HG03097 (cell line): ENCODE data around the gene CHST9.
"Not testable (repeated sequence)": the region's sequence is repeated elsewhere in the genome, so short reads cannot be mapped to it uniquely, and the experiment has no call there.

ENCODE experiments used
- ATAC-seq: cut with Tn5 transposase; IDR thresholded peaks from one replicate; pipeline ENCODE4 v1.9.1; 2021; ENCODE audit not compliant: unreplicated experiment, low FRiP score

CHST9 gene, protein sequence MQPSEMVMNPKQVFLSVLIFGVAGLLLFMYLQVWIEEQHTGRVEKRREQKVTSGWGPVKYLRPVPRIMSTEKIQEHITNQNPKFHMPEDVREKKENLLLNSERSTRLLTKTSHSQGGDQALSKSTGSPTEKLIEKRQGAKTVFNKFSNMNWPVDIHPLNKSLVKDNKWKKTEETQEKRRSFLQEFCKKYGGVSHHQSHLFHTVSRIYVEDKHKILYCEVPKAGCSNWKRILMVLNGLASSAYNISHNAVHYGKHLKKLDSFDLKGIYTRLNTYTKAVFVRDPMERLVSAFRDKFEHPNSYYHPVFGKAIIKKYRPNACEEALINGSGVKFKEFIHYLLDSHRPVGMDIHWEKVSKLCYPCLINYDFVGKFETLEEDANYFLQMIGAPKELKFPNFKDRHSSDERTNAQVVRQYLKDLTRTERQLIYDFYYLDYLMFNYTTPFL

DNA sequence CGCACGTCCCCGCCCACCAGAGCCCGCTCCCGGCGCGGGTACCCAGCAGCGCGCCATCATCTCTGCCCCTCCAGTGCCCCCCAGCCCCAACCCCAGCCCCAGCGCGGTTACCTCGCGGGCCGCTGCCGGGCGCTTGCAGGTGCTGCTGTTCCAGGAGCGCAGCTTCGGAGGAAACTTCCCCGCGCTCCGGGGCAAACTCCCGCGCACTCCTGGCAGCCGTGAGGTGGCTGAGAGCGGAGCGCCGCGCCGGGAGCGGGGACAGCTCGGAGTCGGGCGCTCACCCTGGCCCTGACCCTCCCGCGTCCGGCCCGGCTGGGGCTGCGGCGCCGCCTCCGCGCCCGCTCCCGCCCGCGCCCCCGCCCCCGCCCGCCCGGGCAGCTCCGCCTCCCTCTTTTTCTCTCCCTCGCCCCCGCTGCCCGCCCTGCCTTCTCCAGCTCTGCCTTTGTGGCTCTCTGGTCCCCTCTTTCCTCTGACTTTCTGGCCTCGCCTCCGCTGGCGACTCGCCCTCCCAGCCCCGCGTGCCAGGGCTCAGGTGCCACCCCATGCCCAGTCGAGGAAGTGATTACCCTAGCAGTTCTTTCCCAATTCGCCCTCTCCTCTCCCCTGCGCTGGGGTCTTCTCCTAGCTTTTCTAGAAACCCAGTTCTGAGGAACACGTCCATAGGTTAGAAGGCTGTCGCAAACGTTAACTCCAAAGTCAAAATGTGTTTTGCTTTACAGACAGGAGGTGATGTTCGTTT is at the start of gene CHST9:
Gene CHST9, minus strand, starts transcription at position 284 of the 739 bp plus-strand sequence. CDS start 42,499 bp downstream, outside the sequence.
- no peak for ATAC-seq

DNA sequence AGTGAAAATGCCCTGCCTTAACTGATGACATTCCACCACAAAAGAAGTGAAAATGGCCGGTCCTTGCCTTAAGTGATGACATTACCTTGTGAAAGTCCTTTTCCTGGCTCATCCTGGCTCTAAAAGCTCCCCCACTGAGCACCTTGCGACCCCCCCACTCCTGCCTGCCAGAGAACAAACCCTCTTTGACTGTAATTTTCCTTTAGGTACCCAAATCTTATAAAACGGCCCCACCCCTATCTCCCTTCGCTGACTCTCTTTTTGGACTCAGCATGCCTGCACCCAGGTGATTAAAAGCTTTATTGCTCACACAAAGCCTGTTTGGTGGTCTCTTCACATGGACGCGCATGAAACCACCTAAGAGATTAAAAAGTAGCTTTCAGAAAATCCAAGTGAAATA is 47.2 kb upstream of the CHST9 start:
- ATAC-seq: not testable (repeated sequence)

DNA sequence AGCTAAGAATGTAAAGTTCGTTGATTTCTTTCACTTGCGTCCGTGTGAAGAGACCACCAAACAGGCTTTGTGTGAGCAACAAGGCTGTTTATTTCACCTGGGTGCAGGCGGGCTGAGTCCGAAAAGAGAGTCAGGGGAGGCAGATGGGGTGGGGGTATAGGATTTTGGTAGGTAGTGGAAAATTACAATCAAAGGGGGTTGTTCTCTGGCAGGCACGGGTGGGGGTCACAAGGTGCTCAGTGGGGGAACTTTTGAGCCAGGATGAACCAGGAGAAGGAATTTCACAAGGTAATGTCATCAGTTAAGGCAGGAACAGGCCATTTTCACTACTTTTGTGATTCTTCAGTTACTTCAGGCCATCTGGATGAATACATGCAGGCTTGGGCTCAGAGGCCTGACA is 46.6 kb upstream of the CHST9 start:
- not testable (repeated sequence) for ATAC-seq

DNA sequence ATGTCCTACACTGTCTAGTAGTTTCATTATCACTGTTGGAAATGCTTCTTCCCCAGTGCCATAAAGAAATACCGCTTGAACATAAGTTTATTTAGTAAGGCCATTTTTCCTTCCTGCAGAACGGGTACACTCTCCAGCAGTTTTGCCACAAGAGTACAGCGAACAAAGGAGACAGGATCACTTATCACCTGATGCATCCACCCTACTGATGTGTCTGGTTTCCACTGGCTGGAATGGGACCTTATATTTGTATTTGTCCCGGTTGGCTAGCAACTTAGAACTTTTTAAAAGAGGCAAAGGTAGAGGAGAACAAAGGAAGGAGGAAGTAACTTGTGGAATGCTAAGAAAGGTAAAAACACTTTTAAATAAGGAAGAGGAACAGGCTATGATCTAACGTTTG is 46.1 kb upstream of the CHST9 start:
- not testable (repeated sequence) for ATAC-seq

DNA sequence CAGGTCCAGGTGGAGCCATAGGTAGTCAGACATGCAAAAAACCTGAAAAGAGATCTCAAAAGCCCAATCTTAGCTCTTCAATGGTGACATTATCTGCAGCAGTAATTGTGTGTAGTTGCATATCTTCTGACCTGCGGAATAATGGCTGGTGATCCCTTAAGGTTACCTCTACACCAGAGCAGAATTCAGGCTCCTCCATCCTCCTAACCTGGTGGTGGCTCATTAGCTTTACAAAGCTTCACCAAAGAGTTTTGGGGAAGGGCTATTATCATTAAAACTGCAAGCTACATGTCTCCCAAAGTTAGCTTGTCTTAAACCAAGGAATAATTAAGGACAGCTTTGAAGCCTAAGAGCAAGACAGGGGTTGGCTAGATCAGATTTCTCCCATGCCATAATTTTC is 42.6 kb upstream of the CHST9 start:
- no peak for ATAC-seq

DNA sequence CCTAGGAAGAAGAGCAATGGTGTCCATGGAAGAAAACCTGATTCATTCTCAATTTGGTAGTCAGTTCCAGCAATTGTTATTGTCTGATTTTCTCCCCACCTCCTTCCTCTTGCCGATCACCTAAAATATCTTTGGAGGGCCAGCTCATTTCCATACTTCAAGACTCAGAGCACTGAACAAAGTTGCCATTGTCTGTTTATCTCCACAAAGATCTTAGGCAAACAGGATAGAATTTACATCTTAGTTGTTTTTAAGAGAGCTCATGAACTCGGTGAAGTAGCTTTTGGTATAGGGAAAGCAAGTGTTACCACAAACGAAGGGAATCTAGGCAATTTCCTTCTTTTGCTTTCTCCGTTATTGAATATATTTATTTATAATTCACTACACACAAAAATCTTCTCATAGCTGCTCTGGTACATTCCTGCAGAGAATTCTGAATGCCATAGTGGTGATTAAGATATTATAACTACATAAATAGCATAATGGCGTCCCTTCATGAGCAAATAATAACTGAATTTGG is 41.5 kb upstream of the CHST9 start:
- ATAC-seq: no peak

DNA sequence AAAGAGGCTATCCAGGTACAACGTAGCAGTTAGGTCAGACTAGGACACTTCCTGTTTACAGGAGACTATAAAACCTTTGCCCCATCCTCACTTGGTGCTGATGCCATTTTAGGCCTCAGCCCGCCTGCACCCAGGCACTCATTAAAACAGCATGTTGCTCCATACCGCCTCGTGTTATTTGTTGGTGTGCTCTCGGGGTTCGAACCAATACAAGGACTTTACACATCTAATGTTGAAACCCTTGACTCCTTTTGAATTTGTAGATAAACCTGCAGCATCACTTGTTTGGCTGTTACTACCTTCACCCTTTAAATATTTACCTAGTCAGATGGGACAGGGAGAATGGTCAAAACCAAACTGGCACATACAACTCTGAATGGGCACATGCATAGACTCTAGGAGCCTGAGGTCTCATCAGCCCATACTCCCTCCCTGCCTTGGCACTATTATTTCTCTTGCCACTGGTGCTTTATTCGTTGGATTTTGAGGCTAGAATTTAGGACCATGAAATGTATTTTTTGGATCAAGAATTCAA is 40.9 kb upstream of the CHST9 start:
- no peak for ATAC-seq

DNA sequence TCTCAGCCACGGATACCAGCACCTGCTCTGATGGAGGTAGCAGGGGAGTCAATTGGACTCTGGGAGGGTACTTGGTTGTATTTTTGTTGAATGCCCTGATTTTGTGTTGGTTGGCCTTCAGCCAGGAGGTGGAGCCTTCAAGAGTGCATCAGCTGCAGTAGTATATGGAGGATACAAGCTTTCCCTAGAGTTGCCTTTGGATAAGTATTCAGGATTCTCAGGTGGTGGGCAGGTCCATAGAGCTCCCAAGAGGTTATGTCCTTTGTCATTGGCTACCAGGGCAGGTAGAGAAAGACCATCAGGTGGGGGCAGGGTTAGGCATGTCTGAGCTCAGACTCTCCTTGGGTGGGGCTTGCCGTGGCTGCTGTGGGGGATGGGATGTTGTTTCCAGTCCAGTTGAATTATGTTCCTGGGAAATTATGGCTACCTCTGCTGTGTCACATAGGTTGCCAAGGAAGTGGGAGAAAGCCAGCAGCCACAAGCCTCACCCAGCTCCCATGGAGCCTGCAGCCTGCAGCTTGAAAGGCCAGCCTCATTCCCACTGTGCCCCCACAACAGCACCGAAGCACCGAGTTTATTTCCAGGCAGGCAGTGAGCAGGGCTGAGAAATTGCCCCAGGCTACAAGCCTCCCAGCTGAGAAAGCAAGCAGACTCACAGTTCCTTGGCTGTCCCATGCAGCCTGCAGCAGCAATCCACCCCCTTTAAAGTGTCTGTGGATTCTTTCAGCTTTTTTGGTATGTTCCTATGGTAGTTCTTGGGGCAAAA is 38.6 kb upstream of the CHST9 start:
- ATAC-seq: no peak

DNA sequence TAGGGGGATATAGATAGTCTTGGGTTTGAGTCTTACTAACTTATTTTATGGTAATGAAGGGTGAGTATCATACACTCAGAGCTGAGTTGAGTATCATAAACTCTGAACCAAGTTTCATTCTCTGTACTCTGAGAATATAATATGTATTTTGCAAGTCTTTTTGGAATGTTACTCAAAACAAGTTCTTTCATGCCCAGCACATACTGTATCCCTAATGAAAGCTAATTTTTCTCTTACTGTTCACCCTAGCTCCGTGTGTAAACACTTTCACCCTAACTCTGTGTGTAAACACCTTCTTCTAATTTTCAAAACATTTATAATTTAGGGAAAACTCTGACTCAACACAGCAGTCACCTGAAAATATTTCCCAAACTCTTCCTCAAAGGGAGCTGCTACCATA is 29.7 kb upstream of the CHST9 start:
- no peak for ATAC-seq

DNA sequence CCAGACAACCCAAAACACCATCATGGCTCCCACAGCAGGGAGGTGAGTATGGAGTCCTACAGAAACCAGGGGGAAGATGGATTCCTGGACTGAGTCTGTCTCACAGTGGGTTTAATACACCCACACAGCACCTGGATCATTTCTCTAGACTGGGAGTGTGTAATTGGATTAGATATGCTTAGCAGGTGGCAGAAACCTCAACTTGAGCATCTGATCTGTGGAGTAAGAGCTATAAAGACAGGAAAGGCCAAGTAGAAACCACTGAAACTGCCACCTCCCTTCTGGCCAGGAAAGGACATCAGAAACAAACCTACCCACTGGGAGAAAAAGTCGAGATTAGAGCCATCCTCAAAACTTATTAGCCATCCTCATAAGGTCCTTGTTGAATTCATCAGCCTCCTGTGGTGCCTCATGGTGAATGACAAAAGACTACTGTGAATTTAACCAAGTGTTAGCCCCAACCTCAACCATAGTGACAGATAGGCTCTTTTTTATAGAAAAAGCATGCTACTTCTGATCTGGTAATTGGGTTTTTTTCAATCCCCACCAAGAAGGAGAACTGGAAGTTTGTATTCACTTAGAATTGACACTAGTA is 28.1 kb upstream of the CHST9 start:
- no peak for ATAC-seq

DNA sequence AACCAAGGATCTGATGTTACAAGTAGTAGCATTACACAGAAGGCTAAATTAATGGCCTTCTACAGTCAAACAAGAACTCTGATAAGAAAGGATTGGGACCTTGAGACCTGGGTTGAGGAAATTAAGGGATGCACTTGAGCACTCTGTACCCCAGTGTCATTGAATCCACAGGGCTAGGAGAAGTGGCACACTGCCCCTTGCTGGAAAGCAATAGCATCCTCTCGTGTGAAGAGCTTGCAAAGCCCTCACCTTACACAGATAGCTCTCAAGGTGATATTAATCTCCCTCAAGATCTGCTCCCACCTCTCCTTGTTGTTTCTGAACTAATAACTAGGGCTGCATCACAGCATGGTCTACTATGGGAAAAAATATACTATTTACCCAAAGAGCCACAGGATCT is 26.5 kb upstream of the CHST9 start:
- no peak for ATAC-seq

DNA sequence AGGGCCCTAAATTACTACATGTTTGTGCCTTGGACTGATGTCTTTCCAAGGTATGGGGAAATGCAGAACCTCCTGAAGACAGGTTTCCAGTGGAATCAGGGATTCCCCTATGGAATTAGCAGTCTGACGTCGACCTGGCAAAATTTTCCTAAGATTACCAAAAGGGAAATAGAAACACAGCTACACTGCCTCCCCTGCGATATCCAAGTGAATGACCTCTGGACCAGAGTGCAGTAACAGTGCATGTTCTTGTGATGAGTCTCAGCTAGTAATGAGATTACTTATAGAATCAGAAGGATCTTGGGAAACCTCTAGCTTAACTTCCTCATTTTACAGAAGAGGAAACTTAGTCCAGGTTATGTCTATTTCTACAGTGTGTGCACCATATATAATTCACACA is 21.3 kb upstream of the CHST9 start:
- no peak for ATAC-seq

DNA sequence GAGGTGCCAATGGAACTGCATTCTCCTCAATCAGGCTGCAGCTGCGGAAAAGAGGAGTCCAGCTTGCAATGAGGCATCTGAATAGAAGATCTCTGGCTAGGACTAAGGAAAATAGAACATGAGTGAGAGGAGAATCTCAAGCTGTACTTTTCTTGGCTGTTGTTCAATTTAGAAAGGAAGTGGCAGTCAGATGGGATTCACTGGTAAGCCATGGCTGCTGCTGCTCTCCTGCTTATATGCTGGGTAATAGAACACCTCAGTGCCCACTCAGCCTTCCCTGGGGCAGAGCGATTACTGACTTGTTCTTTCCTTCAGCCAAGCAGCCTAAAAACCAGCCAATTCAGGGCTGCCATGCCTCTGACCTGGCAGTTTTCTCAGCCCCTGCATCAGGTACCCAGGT is 17.6 kb upstream of the CHST9 start:
- ATAC-seq: no peak

DNA sequence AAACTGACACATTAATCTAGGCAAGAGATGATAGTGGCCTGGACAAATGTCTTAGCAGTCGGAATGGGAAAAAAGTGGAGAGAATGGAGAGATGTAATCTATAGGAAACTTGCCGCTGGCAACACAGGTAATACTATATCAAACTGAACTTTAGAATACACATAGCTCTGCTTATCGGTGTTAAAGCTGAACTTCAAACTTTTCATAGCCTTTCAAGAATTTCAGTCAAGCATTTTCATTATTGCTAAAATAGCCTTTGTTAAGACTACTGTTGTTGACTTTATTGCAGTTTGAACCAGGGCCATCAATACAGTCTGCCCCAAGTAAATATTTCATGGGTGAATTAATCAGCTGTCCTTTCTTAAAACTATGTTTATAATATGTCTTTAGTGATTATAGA is 12.9 kb upstream of the CHST9 start:
- ATAC-seq: no peak

DNA sequence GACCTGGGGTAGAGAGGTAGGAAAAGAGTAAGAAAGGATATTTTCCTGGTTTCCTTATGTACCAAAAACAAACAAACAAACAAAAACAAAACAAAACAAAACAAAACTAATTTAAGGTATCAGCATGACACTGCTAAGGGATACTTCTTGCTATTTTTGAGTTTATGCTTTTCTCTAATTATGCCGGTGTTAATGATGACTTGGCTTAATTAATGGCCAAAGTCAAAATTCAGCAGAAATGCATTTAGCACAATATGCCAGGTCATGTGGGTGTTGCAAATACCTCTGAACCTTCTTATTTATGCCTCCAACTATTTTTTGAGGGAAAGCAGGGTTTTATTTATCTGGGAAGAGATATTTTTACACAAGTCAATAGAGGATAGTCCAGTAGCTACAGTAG is 3.2 kb upstream of the CHST9 start:
- ATAC-seq: no peak

DNA sequence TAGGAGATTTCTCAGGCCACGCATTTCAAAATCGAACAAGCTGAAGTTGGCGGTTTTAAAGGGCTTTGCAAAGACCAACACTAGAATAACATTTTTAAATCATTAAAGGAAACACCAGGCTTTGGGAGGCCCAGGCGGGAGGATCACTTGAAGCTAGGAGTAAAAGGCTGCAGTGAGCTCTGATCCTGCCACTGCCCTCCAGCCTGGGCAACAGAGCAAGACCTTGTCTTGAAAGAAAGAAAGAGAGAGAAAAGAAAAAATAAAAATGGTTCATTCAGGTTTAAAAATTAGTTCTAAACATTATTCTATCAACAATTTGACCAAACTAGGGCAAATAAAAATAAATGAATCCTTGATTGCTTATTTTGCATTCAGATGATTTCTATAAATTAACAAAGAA is 789 bp upstream of the CHST9 start:
- no peak for ATAC-seq

DNA sequence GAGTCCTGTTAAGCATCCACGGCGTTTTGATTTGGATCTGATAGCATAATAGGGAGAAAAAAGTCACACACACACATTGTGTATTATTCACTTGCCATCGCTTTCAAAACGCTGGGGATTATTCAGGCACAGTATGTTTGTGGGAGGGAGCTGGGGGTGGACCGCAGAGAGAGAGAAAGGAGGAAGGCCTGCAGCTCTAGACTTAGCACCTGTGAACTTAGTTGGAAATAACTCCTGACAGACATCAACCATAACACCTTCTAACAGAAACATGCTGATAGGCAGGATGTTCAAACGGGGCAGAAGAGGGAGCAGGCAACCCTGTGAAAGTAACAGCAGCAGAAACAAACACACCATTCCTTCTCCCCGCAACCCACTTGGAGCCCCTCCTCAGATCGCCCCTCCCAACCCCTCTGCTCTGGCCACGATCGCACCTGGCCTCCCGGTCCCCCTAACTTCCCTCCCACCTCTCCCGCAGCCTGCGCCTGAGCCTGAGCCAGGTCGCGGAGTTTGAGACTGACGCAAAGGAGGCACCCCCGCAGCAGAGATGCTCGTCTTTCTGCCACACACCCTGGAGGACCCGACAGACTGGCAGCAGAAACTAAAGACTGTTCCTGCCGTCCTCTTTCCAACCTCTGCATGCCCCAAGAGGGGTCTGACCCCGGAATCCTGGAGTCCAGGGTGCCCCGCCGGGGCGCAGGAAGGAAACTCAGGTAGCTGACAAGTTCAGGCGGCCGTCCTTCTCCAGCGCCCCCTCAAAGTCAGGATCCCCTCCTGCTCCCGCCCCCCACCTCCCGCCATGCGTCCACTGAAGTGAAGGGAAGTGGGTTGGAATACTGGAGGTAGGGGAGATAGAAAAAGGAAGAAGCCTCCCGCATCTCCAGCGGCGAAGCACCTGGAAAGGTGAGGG is 738 bp downstream of the CHST9 start:
- no peak for ATAC-seq

DNA sequence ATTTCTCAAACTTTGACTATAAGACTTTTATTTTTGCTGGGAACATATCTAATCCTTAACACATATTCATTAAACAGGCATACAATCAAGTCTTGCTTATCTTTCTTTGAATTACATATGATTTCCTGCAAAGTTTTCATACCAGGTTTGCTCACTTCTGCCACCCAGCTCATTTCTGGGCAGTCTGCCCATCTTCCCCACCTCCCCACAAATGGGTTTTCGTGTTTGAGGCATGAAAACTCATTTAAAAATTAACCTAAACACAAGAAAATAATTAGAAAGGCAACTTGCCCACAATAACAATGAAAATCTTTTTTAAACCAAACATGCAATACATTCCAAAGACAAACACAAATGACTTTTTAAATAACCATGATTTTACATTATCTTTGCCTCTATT is 3.4 kb downstream of the CHST9 start:
- no peak for ATAC-seq

DNA sequence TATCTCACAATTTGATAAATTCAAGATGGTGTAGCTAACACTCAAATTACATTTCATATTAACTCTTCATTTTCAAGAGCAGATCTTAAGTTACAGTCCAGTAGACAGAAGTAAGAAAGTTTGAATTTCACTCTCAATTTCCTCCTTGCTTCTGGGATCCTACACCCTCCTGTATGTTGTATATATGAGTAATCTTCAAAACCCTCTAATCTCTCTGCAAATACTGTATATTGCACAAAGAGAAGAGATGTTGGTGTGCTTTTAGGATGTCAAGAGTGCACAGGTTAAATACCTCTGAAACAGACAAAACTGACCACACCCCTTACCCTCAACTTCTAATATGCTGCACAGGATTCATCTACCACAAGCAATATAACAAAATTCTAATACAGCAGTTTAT is 6.7 kb downstream of the CHST9 start:
- no peak for ATAC-seq
